Thymus (tissue), 11 donors: ENCODE data around the gene HSD17B8. TPM values are rescaled to one million over a fixed set of nuclear protein-coding genes. Genes with fewer than 3 reads are reported as not detected.

ENCODE experiments used
- DNase-seq, 9 donors: peaks; one replicate each; pipeline ENCODE4 v3.0.0-alpha.2; 2013; ENCODE audit warnings: low spot score in 9 of 9, low read depth in 6 of 9, missing footprints in 1 of 9
- H3K27ac ChIP-seq, 2 donors: one replicate each; pipeline ENCODE4 v1.5.1; 2013; ENCODE audit warnings: control low read depth in 1 of 2, low read depth in 1 of 2, low read length in 1 of 2, mild to moderate bottlenecking in 1 of 2, moderate library complexity in 1 of 2
- H3K27me3 ChIP-seq, 2 donors: one replicate each; pipeline ENCODE4 v1.5.1; 2013; ENCODE audit warnings: low read length in 1 of 2; ENCODE audit not compliant: control insufficient read depth in 2 of 2, insufficient read depth in 1 of 2
- H3K36me3 ChIP-seq, 2 donors: one replicate each; pipeline ENCODE4 v1.5.1; 2013; ENCODE audit warnings: low read length in 1 of 2, mild to moderate bottlenecking in 1 of 2, moderate library complexity in 1 of 2; ENCODE audit not compliant: control insufficient read depth in 2 of 2, insufficient read depth in 2 of 2
- H3K4me1 ChIP-seq, 2 donors: one replicate each; pipeline ENCODE4 v1.5.1; 2013; ENCODE audit warnings: low read length in 2 of 2; ENCODE audit not compliant: control insufficient read depth in 2 of 2, insufficient read depth in 2 of 2
- H3K4me3 ChIP-seq, 2 donors: one replicate each; pipeline ENCODE4 v1.5.1; 2013; ENCODE audit warnings: low read length in 2 of 2, control low read depth in 1 of 2, mild to moderate bottlenecking in 1 of 2
- H3K9me3 ChIP-seq, 2 donors: one replicate each; pipeline ENCODE4 v1.5.1; 2013; ENCODE audit warnings: low read length in 1 of 2, mild to moderate bottlenecking in 1 of 2; ENCODE audit not compliant: control insufficient read depth in 2 of 2, insufficient read depth in 1 of 2
- WGBS: extraction: QIAGEN DNeasy Blood & Tissue Kit; methylation state at CpG from one replicate; pipeline ENCODE4 v1.1.7; 2013; 5-methylcytosine and 5-hydroxymethylcytosine counted together
- polyA plus RNA-seq: library from polyadenylated mRNA; stranded (reverse); fragments of 200-250 nt; gene quantifications from one replicate; pipeline ENCODE4 v1.2.3, GENCODE V29; 2013
- total RNA-seq: library from RNA; stranded (reverse); fragments of 120-200 nt; gene quantifications from one replicate; pipeline ENCODE4 v1.2.4, GENCODE V29; 2013
- donor health status: healthy.

The HSD17B8 gene
- total and polyA plus RNA-seq, 2 donors = 15.7 to 31.3 TPM

- DNase-seq = no peak
- Histone ChIP-seq H3K4me1 (peaks cover 25 to 62% of the 10 kb centered on the region in 2 donors), H3K4me3 (peak overlapping the region; percentile 70 to 89), H3K9me3 (no peaks in the 10 kb centered on the region), H3K27me3 (no peaks in the 10 kb centered on the region), H3K36me3 (peaks cover 26 to 48% of the 10 kb centered on the region in 2 donors), H3K27ac (peak overlapping the region; percentile 99)
- 10% methylated on average over 14 of the region's 14 CpGs for WGBS
Observed at GRCh38 chr6:33201147-33201545, 3.3 kb upstream of the HSD17B8 start.

- WGBS = 96% methylated on average over 6 of the region's 6 CpGs
- Histone ChIP-seq H3K4me1 (peaks cover 25 to 70% of the 10 kb centered on the region in 2 donors), H3K4me3 (no peak overlapping the region), H3K9me3 (no peaks in the 10 kb centered on the region), H3K36me3 (peaks cover 20 to 41% of the 10 kb centered on the region in 2 donors), H3K27ac (no peak overlapping the region), H3K27me3 (peaks cover 0 to 3% of the 10 kb centered on the region in 2 donors)
- DNase-seq = no peak
Observed at GRCh38 chr6:33201935-33202334, 2.5 kb upstream of the HSD17B8 start.

- H3K36me3 ChIP-seq = peaks cover 13 to 33% of the 10 kb centered on the region in 2 donors
- H3K4me1 ChIP-seq = peaks cover 29 to 75% of the 10 kb centered on the region in 2 donors
- no peaks in the 10 kb centered on the region for H3K9me3 ChIP-seq
- WGBS = 96% methylated on average over 6 of the region's 6 CpGs
- no peak for DNase-seq
- peaks cover 0 to 9% of the 10 kb centered on the region in 2 donors for H3K27me3 ChIP-seq
- H3K27ac ChIP-seq = no peak overlapping the region
- no peak overlapping the region for H3K4me3 ChIP-seq
Observed at GRCh38 chr6:33202799-33203198, 1.7 kb upstream of the HSD17B8 start.

- DNase-seq = no peak
- Histone ChIP-seq H3K4me1 (peaks cover 32 to 72% of the 10 kb centered on the region in 2 donors), H3K36me3 (peaks cover 13 to 26% of the 10 kb centered on the region in 2 donors), H3K27me3 (peaks cover 0 to 13% of the 10 kb centered on the region in 2 donors), H3K27ac (no peak overlapping the region), H3K4me3 (peak overlapping the region; percentile 70 to 86), H3K9me3 (no peaks in the 10 kb centered on the region)
- WGBS = 98% methylated on average over 7 of the region's 7 CpGs
Observed at GRCh38 chr6:33203443-33204164, 851 bp upstream of the HSD17B8 start.

- 5% methylated on average over 4 of the region's 4 CpGs for WGBS
- H3K4me3 ChIP-seq = peak overlapping the region; percentile 70 to 86
- H3K4me1 ChIP-seq = peaks cover 32 to 73% of the 10 kb centered on the region in 2 donors
- peaks cover 13 to 26% of the 10 kb centered on the region in 2 donors for H3K36me3 ChIP-seq
- H3K27ac ChIP-seq = peak overlapping the region in 1 of 2 donors; percentile 33
- DNase-seq = no peak
- H3K27me3 ChIP-seq = peaks cover 0 to 13% of the 10 kb centered on the region in 2 donors
- no peaks in the 10 kb centered on the region for H3K9me3 ChIP-seq
Observed at GRCh38 chr6:33204165-33204414, 365 bp upstream of the HSD17B8 start.

GRCh38 chr6:33205191-33206026, 954 bp downstream of the HSD17B8 start:
- Histone ChIP-seq H3K27me3 (peaks cover 0 to 13% of the 10 kb centered on the region in 2 donors), H3K4me3 (peak overlapping the region; percentile 70 to 86), H3K27ac (peak overlapping the region in 1 of 2 donors; percentile 56), H3K4me1 (peaks cover 28 to 68% of the 10 kb centered on the region in 2 donors), H3K36me3 (peaks cover 23 to 37% of the 10 kb centered on the region in 2 donors), H3K9me3 (no peaks in the 10 kb centered on the region)
- WGBS = 62% methylated on average over 17 of the region's 17 CpGs
- peak in 1 of 9 donors; percentile 51 for DNase-seq

- Histone ChIP-seq H3K4me1 (peaks cover 26 to 64% of the 10 kb centered on the region in 2 donors), H3K27ac (no peak overlapping the region), H3K9me3 (no peaks in the 10 kb centered on the region), H3K36me3 (peaks cover 31 to 38% of the 10 kb centered on the region in 2 donors), H3K27me3 (peaks cover 0 to 13% of the 10 kb centered on the region in 2 donors), H3K4me3 (no peak overlapping the region)
- 90% methylated on average over 3 of the region's 3 CpGs for WGBS
- DNase-seq = no peak
Observed at GRCh38 chr6:33206027-33206863, 1.8 kb downstream of the HSD17B8 start.

GRCh38 chr6:33206864-33207551, 2.6 kb downstream of the HSD17B8 start:
- H3K4me3 ChIP-seq = peak overlapping the region in 1 of 2 donors; percentile 82
- no peaks in the 10 kb centered on the region for H3K9me3 ChIP-seq
- no peak for DNase-seq
- H3K27ac ChIP-seq = no peak overlapping the region
- H3K4me1 ChIP-seq = peaks cover 18 to 56% of the 10 kb centered on the region in 2 donors
- peaks cover 35 to 39% of the 10 kb centered on the region in 2 donors for H3K36me3 ChIP-seq
- 50% methylated on average over 20 of the region's 20 CpGs for WGBS
- H3K27me3 ChIP-seq = peaks cover 0 to 17% of the 10 kb centered on the region in 2 donors
